ENCODE results near the gene EXOC4.
"Not testable (repeated sequence)": the region's sequence is repeated elsewhere in the genome, so short reads cannot be mapped to it uniquely, and the experiment has no call there.

The EXOC4 gene

GRCh38 chr7:133642907-133643306, 390.0 kb downstream of the EXOC4 start:
- DNase-seq = no peak

DNA sequence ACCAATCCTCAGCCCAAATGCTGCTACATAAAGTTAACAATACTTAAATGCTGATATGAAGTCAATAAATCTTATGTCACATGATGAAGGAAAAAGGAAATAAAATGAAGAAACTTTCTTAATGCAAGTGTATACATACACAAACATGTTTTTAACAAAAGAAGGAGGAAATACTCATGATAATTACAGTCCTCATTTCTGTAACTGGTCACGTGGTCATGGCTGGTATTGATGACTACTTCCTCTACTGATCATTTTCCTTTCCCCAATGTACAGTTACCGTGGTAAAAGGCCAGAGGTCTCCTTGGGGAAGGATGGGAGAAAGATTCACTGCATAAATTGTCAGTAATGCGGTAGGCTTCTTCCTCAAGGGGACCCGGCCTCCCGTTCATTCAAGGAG, 390.8 kb downstream of the EXOC4 start:
- not testable (repeated sequence) for DNase-seq

DNA sequence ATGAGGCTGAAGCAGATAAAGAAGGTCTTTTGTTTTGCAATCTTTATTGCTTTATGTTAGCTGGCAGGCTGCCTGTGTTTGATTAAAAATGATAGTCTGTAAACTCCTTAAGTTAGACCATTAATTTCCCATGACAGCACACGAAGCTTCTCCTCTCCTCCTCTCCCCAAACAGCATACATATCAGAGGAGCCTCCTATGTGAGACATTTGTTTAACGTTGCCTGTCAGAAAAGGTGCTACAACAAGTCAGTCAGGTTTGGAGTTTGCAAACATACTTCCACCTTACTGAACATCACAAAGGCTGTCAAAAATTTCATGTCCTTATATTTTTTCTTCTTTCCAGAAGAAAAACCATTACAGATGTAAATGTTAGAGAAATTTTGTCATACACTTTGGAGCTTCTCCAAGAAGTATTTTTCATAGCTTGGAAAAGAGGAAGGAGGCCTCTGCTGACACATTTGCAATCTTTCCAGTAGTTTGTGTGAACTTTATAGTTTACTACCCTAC, 393.1 kb downstream of the EXOC4 start:
- peak in 1 of 2 donors; percentile 25 for DNase-seq

DNA sequence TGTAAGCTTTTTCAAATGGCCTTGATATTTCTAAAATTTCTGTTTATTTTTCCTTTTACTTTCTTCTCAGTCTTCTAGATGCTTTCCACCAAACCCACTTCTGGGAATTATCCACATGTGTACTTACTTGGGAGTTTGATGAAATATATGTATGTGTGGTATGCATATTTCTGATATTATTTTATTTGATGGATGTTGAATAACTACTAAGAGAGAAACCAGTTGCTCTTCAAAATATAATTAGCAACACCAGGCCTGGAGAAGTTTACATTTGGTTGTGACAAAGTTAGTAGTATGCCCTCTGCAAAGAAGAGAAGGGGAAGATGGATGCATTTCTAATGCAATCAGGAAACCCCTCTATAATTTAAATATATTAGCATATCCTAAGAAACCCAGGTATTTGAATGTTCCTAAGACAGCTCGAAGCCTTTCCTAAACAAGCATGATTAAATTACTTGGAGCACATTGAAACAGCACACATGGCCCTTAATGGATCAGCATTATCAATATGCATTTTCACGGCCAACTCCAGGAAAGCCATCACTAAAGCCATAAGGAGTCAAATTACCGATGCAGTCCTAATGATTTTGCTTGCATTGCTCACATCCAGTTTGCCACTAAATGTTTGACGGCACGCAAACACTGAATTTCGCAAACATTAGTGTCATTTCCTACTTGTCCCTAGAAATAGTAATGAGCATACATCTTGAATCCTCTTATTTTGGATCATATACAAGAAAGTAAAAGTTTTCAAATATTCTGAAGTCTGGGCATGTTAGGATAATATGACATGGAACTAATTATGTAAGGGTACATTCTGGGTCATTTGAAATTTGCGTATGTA, 393.8 kb downstream of the EXOC4 start:
- DNase-seq = no peak

DNA sequence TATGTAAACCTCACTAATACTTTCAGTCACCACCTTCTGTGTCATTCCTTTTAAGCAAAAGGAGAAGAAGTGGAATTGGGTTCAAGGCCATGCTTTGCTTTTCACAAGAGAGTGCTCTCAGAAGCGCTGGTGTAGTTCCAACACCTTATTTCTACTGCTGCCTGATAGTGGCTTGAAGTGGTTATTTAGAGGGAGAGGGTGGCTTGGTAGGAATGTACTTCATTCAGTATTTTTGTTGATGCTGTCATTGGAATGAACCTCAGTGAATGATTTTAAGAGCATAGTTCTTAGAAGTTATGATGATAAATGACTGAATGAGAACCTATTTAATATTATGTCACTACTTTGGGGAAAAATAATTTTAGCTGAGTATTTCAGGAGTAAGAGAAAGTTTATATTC, 396.7 kb downstream of the EXOC4 start:
- DNase-seq = no peak

DNA sequence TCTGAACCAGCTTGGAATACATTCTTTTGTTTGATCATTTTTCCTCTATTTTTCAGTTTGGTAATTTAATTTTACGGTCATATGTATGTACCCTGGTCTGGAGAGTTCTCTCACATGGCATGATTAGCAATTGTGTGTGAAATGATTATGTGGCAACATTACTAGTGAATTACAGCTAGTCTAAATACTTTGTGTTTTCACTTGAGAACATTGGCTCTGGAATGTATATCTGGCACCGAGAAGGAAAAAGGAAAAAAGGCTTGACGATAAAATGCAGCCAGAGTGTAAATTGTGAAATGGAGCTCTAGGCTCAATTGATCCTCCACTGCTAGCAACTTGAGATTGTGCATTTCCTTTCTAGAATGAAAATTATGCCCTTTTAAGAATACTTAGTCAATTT, 397.2 kb downstream of the EXOC4 start:
- no peak for DNase-seq

DNA sequence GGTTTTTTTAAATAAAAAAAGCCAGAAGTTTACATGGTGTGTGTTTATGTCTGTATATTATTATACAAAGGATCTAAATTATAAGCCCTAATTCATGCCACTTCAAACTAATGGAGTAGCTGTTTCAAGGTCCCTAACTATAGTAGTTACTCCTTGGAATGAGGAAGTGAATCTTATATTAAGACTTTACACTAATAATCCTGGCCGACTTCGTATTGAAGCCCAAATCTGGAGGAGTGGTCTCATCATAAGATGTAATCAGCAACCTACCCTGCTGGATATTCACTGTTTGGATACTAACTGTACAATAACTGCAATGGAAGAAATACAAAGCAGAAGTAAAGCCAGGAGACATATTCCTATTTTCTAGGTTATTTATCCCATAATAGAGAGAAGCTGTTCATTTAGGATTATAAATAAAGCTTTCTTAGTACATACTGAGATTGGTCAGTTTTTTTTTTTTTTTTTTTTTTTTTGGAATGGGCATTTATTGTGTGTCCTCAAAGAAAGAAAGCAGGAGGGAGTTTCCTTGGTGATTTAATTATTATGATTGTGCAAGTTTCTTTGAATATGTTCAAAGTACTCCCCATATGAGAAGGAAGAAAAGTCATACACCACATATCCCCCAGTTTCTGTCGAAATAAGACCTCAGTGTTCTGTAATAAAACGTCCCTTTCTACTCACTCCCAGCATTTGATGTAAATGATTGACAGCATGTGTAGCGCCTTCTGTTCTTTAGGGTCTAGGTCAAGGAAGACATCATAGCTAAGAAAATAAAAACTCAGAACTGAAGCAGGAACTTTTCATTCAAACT, 397.8 kb downstream of the EXOC4 start:
- no peak for DNase-seq

- no peak for DNase-seq
Observed at GRCh38 chr7:133652547-133652946, 399.7 kb downstream of the EXOC4 start.

DNA sequence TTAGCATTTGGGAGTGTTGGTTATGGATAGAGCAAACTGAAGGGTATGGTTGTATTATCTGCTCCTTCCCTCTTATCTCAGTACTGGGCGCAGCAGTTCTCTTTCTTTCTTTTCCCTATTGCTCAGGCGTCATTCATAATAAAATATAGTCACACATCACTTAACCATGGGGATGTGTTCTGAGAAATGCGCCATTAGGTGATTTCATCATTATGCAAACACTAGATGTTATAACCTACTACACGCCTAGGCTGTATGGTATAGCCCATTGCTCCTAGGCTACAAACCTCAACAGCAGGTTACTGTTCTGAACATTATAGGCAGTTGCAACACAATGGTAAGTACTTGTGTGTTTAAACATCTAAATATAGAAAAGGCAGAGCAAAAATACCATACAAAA, 401.7 kb downstream of the EXOC4 start:
- DNase-seq = no peak

GRCh38 chr7:133662276-133662675, 409.4 kb downstream of the EXOC4 start:
- no peak for DNase-seq

DNA sequence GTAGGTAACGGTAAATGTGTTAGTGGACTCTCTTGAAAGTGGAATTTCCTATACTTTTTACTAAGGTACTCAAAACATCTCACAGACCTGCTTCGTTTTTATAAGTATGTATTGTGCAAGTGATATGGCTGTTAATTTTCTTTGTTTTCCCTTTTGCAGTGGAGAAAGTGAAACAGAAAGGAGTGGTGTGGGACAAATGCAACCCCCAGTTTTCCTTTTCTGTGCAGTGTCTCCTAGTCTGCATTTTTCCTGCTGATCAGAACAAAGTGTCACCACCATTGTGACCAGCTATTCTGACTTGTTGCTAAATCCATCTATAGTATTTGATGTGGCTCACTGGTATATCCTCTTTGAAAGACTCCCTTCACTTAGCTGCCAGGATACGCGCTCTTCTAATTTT, 410.0 kb downstream of the EXOC4 start:
- DNase-seq = peak in 1 of 2 donors; percentile 16

- DNase-seq = no peak
Observed at GRCh38 chr7:133664528-133664927, 411.6 kb downstream of the EXOC4 start.

GRCh38 chr7:133668296-133669060, 415.6 kb downstream of the EXOC4 start:
- no peak for DNase-seq

- DNase-seq = no peak
Observed at GRCh38 chr7:133669061-133669455, 416.2 kb downstream of the EXOC4 start.

DNA sequence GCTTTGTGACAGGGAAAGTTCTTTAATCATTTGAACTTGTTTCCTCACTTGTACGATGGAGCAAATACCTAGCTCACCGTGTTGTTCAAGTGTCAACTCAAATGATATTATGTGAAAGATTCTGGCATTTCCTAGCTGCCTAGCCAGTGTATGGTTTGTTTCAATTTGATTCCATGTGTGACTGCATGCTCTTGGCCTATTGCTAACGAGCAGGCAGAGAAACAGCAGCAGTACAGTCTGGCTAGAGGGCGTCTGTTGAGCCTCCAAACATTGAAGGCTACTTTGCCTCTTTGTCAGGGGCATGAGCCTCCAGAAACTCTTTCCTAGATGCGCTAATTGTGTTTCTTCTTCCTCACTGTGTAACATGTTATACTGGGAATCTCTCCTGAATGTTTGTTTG, 417.4 kb downstream of the EXOC4 start:
- DNase-seq = no peak

- no peak for DNase-seq
Observed at GRCh38 chr7:133672866-133673265, 420.0 kb downstream of the EXOC4 start.

GRCh38 chr7:133674079-133674763, 421.3 kb downstream of the EXOC4 start:
- DNase-seq = no peak

DNA sequence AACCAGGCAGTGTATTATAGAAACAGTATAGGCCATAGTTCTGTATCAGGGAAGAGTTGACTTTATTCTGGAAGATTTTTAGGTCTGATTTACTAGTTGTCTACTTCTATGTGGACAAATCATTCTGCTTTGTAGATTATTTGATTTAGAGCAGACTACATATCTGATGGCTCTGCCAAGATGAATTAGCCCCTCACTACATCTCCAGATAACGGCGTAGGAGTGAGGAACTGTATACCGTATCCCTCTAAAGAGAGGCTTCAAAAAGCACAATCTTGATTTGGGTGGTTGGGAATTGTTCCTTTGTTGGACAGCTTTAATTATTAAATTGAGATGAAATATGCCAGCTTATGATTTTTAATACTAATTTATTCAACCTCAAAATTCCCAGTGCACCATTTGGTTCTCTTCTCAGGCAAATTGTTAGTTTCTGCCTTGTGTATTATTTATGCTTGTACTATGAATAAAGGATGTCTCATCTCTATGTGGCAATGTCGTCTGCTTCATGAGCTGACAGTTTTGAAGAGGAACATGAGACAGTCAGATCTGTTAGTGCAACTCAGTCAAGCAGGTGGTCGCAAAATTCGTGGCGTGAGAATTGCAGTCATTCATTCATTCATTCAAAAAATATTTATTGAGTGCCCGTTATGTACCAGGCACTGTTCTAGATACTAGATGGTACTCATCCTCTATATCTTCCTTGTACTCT, 422.8 kb downstream of the EXOC4 start:
- no peak for DNase-seq

DNA sequence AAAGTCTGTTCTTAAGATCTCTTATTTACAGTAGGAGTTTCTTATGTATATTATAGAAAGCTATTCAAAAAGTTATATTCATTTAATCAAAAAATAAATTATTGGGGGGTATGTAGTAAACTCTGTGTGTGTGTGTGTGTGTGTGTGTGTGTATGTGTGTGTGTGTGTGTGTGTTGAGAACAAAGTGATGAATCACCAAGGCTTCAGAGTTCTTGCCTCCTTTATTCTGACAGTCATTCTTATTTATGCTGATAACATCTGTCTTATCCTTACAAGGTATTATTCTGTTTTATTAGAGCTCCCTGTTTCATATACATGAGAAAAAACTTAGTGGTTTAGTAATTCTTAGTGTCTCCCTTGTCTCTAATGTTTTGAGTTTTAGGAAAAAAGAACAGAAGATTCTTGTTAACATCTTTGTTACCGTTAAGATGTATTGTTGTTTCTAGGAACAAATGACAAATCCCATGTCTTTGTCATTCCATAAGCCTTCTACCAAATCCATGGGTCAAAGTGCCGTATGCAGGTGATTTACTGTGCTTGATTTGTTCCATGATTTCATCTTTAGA, 424.0 kb downstream of the EXOC4 start:
- DNase-seq = no peak

- DNase-seq = no peak
Observed at GRCh38 chr7:133678137-133678814, 425.4 kb downstream of the EXOC4 start.

DNA sequence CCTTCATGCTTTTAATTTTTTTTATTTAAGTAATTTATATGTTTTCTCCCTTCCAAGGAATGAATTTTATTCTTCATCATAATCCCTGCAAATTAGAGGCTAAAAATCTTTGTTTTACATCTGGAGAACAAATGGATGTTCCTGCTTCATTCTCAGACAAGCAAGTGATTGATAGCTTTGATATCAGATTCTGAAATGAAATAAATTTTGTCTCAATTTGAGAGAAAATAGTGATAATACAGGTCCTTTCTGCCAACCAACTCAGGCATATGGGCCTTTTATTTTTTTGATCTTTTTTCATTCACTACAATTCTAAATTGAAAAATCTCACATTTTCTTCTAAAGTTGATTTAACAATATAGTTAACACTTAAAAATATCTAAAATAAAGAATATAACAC, 427.1 kb downstream of the EXOC4 start:
- DNase-seq = no peak
